Stimulated activated naive CD8-positive, alpha-beta T cell treated with anti-CD3 and anti-CD28 coated beads, Interleukin-15, Interleukin-2, amounts not matched to agents 100 U/mL and 50 U/mL, for 24 hours (primary cell): ENCODE measurements around the gene RPP25.
"Not testable (repeated sequence)": the region's sequence is repeated elsewhere in the genome, so short reads cannot be mapped to it uniquely, and the experiment has no call there.

Source experiments
- ATAC-seq: fragments of 150-1000 bp; cut with Tn5 transposase; one replicate; pipeline ENCODE4 v1.10.0; 2021
- DNase-seq: peaks from one replicate; pipeline ENCODE4 v3.0.0; 2021

The RPP25 gene

DNA sequence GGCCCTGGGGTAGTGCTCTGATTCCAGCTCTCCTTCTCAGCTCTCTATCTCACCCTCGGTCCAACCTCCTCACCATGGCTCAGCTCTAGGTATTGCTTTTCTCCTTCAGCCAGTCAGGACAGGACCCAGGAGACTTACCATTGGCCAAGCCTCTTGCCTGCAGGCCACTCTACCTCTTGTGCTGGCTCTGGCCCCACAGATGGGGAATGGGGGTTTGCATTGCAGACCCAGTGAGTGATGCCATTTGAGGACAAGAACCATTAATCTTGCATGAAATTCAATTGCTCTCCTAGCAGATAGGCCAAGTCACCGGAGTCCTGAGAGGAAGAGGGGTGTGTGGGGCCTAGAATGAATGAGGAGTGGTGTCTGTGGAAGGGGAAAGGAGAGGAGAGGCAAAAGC lies 6.1 kb upstream of the RPP25 start:
- no peak for DNase-seq
- ATAC-seq = no peak

DNA sequence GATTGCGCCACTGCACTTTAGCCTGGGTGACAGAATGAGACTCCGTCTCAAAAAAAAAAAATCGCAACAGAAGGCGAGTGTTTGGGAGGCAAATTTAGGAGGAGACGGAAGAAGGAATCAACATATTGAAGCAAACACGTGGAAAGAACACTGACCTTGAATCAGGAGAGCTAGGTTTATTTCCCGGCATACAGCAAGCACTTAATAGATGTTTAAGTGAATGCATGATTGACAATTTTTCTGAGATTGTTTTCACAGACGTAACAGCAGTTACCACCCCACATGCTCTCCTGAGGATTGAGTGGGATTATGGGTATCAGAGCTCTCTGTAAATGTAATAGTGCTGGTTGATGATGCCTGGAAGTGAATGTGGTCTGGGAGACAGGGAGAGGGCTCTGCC lies 5.6 kb upstream of the RPP25 start:
- ATAC-seq = no peak
- no peak for DNase-seq

DNA sequence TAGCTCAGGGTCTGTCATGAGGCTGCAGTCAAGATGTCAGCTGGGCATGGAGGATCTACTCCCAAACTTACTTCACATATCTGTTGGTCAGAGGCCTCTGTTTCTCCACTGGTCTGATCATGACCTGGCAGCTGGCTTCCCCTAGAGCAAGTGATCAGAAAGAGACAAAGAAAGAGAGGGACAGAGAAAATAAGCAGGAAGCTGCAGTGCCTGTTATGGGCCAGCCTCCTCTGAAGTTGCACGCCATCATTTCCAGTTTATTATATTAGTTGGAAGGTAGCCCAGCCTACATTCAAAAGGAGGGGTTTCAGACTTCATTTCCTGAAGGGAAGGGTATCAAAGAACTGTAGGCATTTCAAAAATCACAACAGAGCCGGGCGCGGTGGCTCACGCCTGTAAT lies 5.0 kb upstream of the RPP25 start:
- DNase-seq (no peak), ATAC-seq (no peak)

DNA sequence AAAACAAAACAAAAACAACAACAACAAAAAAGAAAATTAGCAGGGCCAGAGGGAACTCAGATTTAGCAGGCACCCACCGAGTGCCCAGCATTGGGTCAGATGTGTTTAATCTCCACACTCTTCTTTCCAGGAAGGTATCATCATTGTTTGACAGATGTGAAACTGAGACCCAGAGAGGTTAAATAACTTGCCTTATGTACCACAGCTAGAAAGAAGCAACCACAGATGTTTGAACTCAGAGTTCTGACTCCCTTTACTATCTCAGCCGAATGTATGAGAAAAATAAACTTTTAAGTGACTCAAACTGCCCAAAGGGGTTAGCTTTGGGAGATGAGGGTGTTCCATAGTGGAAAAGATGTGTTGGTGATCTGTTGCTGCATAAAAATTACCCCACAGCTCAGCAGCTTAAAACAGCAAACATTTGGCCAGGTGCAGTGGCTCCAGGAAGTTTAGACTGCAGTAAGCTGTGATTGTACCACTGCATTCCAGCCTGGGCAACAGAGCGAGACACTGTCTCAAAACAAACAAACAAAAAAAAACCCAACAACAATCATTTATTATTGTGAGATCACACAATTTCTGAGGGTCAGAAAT lies 4.5 kb upstream of the RPP25 start:
- ATAC-seq (peak; percentile 84), DNase-seq (no peak)

DNA sequence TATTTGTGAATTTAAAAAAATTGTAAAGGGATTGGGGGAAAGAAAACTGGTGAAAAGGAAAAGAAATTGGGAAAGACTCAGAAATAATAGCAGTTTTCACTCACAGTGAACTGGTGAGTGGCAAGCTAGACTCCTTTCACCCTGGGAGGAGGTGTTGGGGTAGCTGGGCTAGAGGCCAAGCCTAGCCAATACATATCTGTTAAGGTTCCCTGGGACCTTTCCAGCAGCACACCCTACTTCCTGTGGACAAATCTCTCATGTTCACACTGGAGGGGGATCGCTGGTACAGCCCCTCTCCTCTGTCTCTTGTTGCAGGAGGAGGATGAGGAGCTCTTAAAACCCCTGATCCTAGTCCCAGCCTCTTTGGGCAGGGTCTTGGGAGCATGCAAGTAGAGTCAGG lies 3.7 kb upstream of the RPP25 start:
- ATAC-seq = no peak
- DNase-seq = no peak

DNA sequence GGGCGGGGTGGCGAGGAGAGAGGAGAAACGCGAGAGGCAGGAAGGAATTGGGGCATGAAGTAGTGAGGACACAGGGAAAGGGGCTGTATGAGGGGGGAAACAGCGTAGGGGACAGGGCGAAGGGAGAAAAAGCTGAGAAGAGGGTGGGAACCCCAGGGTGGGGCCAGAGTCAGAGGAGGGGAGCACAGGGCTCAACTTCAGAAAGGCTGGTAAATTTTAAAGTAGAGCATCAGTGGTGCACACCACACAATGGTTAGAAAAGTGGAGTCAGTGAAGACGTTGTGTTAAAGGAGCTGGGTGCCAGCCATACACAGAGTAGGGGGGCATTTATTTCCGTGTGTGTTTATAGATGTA lies 3.0 kb upstream of the RPP25 start:
- DNase-seq = no peak
- ATAC-seq = no peak

DNA sequence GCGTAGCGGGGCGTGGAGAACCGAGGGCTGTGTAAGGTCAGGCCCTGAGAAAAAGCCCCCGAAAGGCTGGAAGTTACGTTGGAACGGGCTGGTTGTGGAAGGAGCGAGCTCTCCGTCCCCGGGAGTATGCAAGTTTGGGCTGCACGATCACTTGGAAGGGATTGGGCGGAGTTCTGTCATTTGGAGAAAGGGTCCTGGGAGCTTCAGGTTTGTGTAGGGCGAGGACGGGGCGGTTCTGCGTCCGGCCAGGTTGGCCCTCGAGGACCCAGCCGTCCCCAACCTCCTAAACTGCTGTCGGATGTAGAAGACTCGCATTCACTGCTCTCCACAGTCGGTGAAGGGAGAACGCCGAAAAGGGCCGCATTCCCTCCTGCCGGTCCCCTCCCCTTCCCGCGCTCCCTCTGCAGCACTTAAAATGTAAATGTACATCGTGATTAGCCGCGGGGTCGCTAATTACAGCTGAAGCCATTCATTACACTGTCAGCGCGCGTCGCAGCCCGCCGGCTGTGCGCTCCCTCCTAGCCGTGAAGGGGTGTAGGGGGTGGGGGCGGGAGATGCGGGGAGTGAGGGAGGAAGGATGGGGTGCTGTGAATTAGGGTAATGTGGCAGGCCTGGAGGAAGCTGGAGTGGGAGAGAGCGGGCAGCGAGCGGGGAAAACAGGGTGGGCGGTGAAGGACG lies 2.5 kb upstream of the RPP25 start:
- ATAC-seq = no peak
- peak; percentile 11 for DNase-seq

DNA sequence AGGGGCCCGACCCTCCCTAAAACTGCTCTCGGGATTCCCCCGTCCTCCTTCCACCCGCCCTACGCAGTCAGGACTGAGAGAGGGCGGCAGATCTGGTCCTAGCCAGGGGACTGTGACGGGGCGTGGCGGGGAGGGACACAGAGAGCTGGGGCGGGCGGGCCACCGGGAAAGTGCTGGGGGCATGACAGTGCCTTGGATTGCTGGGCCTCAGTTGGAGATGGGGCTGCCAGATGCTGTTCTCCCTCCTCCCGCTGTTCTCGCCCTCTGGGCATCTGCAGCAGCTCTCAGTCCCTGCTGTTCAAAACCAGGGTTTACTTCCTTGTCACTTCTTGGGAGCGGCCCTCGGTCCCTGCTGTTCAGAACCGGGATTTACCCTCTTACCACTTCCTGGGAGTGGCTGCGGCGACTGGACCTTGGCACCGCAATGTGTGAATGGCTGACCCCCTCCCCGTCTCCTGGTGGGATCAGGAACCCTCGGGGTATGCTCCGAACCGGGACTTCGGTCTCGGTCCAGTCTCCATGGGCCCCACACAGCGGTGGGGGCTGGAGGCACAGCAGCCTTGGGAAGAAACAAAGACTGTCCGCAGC lies 1.8 kb upstream of the RPP25 start:
- ATAC-seq (no peak), DNase-seq (peak; percentile 41)

DNA sequence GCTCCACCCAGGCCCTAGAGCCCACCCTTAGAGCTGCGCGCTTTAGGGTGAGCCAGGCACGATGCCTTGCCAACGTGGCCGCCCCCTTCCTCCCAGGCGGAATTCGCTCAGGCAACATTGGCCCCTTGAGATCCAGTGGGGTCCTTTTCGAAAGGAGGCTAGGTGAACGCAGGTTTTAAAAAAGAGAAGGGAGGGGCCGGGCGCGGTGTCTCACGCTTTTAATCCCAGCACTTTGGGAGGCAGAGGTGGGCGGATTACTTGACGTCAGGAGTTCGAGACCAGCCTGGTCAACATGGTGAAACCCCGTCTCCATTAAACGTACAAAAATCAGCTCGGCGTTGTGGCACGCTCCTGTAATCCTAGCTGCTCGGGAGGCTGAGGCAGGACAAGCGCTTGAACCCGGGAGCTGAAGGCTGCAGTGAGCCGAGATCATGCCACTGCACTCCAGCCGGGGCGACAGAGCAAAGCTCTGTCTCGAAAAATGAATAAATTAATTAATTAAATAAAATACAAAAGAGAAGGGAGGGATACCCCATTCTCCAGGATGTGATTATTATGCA lies 984 bp upstream of the RPP25 start:
- DNase-seq (peak; percentile 33), ATAC-seq (no peak)

DNA sequence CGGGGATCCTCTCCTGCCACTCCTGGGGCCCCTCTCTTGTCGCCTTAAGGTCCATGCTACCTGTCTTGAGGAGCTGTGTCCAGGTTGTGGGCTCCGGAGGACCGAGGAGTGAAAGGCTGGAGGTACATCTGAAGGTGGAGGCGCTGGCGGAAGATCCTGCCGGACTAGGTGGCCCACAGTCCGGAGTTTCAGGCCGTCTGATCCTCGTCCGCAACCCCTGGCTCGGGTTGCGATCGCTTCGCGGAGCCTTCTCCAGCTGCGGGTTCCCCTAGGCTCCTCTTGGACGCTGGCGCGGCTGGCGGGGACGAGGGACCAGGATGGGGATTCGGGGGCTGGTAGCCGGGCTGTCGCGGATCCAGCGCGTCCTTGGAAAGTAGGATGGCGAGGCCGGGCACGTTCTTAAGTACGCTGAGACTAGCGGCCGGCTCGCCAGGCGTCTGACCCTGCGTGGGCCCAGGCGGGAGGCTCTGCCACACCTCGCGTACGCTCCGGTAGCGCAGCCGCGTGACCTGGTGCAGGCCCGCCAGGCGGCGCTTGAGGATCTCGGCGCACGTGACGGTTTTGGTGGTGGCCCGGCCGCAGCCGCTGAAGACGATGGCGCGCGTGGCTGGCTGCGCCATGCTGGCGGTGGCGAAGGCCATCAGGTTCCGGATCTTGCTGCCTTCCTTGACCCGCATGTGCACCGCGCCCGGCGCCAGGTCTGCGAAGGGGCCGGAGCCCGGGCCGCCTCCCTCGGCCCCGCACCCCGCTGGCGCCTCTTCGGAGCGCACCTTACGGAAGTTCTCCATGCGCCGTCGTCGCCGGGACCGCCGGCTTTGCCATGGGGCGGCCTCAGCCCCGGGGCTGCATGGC lies 550 bp downstream of the RPP25 start:
- peak; percentile 80 for DNase-seq
- peak; percentile 25 for ATAC-seq

DNA sequence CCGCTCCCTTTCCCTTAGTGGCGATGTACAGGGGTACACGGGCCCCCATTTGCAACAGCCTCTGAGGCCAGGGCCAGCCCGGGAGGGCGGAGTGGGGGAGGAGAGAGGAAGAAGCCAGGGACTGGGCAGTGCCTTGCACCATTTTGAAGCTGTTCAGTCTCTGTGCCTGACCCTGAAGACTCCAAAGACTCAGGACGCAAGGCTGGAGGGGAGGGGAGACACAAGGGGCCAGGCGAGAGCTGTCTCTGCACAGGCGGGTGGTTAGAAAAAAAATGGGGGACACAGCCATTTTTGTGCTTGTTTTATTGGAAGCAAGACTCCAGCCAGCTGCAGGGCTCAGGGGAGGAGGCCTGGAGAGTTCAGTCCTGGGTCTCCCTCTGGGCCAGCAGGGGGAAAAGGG lies 1.6 kb downstream of the RPP25 start:
- ATAC-seq (no peak), DNase-seq (no peak)

DNA sequence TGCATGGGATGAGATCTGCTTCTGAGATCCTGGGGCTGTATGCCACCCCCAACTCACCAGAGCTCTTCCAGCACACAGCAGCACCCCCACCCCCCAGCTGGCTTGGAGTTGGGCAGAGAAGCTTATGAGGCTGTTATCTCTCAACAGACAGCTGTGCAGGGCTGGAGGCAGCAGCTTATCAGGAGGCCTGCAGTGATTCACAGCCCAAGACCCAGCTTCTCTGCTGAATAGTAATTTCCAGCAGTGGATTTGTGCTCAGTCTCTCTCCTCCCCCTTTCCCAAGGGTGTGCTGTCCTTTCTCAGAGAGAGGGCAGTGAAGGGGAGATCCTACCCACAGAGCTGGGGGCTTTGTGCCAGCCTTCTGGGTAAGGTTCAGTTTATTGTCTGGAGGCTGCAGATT lies 2.1 kb downstream of the RPP25 start:
- DNase-seq = peak; percentile 10
- ATAC-seq = no peak

DNA sequence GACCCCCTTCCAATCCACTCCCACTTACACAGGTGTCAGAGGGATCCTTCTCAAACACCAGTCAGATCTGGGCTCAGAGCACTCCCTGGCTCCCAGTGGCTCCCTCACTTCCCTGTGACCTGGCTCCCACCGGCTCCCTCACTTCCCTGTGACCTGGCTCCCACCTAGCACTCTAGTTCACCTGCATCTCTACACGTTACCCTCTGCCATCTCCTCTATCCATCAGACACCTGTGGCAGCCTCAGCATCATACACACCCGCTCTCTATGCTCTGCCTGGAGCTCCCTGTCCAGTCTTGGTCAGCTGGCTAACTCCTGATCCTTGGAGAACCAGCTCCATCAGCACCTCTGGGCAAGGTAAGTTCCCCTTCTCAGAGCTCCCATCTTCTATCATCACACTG lies 5.6 kb downstream of the RPP25 start:
- ATAC-seq = no peak
- no peak for DNase-seq

DNA sequence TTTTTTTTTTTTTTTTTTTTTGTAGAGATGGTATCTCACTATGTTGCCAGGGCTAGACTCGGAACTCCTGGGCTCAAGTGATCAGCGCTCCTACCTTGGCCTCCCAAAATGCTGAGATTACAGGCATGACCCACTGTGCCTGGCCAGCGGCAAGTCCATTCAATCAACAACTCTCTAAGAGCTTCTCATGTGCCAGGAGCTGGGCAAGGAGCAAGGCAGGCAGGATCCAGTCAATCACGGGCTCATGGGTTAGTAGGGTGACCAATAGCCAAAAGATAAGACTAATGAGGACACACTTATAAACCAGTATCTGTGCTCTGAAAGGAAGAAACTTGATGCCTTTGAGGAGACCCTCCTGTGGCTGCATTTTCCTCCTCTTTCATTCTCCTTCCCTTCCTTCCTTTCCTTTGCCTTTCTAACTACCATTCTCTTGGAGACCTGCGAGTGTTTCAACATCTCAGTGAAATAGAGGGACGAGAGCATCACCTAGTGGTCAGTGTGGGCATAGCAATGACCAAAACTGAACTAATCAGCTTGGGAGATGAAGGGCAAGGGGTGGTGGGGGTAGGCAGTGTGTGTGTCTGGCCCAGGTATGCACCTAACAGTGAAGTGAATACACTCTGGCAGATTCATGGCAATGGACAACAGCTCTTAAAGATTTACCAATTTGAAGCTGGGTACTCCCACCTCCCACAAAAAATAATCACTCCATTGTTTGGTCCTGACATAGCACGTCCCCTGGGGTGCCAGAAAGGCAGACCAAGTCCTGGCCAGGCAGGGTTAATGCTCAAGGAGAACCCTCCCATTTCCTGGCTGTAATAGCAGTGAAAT lies 6.3 kb downstream of the RPP25 start:
- peak; percentile 78 for ATAC-seq
- peak; percentile 83 for DNase-seq

DNA sequence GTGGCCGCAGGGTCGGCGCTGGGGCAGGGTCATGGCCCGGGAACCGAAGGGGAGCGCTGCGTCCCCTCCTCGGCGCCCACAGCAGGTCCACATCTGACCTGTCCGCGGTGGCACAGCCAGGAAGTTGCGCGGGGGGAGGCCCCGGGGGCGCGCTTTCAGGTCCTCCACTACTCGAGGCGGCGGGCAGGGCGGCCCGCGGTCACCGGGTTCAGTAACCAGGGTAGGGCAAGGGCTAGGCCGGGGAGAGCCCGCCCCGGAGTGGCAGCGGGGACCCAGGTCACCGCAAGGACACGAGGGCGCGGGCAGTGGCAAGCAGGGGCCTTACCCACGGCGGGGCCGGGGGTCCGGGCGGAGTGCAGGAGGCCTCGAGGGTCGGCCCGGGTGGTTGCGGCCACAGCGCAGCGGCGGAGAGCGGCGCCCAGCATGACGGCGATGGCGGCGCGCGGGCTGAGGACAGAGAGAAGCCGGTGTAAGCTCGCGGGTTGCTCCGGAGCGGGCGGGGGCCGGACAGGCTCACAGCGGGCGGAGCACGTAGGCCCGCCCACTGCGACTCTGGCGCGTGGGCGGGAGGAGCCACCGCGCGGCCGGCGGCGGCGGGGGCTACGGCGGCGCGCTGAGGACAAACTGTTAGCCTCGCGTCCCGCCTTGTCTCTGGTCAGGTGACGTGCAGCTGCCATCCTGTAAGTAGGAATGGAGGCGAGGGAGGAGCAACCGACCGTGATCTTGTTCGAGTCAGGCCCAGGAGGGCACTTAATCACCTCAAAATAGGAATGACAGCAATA lies 18.8 kb downstream of the RPP25 start, which contains the start of gene COX5A:
COX5A (minus strand) TSS at position 484 of the 782 bp plus-strand sequence; CDS start at position 425, 59 bp downstream.
- ATAC-seq (peak; percentile 96), DNase-seq (peak; percentile 92)

DNA sequence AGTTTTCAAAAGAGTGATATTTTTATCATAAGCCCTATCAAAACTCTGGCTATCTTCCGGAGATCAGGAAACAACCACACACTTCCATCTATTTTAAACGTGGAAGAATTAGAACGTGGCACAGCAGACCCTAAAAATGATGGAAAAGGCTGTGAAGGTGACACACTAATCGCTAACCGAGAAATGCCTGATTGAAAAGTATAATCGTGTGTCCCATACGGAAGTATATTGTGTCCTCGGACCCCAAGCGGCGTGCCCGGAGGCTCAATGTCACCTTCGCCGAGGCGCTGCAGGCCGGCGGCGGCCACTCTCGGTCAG lies 19.3 kb downstream of the RPP25 start:
- DNase-seq = no peak
- ATAC-seq = peak; percentile 5

DNA sequence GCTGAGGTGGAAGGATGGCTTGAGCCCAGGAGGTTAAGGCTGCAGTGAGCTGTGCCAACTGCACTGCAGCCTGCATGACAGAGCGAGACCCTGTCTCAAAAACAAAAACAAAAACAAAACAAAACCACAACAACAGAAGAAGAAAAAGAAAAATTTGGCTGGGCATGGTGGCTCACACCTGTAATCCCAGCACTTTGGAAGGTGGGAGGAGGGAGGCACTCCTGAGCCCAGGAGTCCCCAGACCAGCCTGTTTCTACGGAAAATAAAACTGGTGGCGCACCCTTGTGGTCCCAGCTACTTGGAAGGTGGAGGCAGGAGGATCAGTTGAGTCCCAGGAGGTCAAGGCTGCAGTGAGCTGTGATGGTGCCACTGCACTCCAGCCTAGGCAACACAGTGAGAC lies 21.4 kb downstream of the RPP25 start:
- DNase-seq, ATAC-seq: not testable (repeated sequence)

DNA sequence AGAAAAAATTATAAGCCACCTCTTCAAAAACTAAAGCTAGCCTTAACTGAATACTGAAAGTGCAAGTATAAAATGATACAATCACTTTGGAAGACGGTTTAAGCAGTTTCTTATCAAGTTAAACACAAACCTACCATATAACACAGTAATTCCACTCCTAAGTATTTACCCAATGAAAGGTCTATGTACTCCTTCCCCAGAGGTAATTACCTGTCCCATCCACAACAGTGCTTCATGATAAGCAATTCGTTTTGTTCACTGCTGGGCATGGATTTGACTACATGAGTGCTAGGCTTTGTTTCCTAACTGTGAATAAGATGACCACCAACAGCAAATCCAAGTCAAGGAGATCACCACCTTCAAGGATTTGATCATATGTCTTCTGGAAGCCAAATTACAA lies 23.0 kb downstream of the RPP25 start:
- ATAC-seq (no peak), DNase-seq (no peak)

DNA sequence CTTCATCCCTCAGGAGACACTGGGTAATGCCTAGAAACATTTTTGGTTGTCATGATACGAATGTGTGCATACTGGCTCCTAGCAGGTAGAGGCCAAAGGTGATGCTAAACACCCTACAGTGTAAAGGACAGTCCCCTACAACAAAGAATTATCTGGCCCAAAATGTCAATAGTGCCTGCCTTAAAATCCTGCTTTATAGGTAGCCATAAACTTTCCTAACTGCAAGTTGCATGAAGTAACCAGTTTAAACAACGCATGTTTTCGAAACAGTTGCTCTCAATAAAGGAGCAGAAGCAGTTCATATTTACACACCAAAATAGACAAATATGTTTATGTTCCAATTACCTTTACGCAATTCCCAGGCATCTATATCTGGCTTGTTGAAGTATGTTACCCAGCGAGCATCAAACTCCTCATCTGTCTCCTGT lies 27.8 kb downstream of the RPP25 start:
- no peak for DNase-seq
- ATAC-seq = no peak

DNA sequence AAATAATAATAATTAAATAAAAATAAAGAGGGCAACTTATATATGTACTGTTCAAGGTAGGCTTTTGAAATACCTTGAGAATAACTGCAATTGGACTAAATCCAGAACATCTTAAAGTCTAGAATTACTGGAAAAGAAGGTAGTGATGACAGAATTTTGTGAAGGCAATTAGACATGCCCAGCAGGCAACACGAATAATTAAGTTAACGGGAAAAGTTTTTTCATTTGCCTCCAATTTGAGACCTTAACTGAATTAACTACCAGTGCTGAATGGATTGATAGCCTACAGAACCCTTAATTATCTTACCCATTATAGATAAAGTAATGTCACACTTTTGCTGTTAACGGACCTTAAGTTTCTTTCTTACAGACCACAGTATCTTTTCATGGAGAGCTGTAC lies 32.0 kb downstream of the RPP25 start:
- no peak for ATAC-seq
- DNase-seq = no peak

DNA sequence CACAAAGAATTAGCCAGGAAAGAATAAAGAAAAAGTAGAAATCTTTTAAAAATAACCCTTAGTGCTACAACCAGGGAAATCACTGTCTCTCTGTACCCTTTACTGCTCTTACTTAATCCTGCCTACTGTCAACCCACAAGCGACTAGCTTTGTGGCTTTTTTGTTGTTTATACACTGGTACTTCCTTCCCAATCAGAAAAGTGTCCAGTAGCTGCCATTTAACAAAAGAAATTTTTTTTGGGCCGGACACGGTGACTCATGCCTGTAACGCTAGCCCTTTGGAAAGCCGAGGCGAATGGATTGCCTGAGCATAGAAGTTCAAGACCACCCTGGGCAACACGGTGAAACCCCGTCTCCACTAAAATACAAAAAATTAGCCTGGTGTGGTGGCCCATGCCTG lies 36.1 kb downstream of the RPP25 start:
- no peak for DNase-seq
- ATAC-seq = no peak
